H9 (cell line): ENCODE measurements around the gene ABR. TPM values are rescaled to one million over a fixed set of nuclear protein-coding genes. Genes with fewer than 3 reads are reported as not detected.

Source experiments
- DNase-seq: peaks from one replicate; pipeline ENCODE4 v3.0.0-alpha.2; 2017
- H2AFZ ChIP-seq: one replicate; pipeline ENCODE4 v1.6.1; 2013; ENCODE audit warnings: mild to moderate bottlenecking, low read length, control low read depth, moderate library complexity
- H2AK5ac ChIP-seq: 2 replicates; pipeline ENCODE4 v1.6.1; 2013; ENCODE audit warnings: low read length, control low read depth, mixed read lengths; ENCODE audit not compliant: insufficient read length
- H2BK120ac ChIP-seq: one replicate; pipeline ENCODE4 v1.6.1; 2013; ENCODE audit warnings: low read depth, mild to moderate bottlenecking, low read length, control low read depth, inconsistent platforms; ENCODE audit not compliant: poor library complexity, severe bottlenecking
- H2BK12ac ChIP-seq: 2 replicates; pipeline ENCODE4 v1.6.1; 2013; ENCODE audit warnings: low read length, control low read depth, mixed read lengths, low read depth; ENCODE audit not compliant: insufficient read length
- H2BK15ac ChIP-seq: 2 replicates; pipeline ENCODE4 v1.6.1; 2013; ENCODE audit warnings: low read depth, low read length, control low read depth
- H2BK20ac ChIP-seq: one replicate; pipeline ENCODE4 v1.6.1; 2013; ENCODE audit warnings: low read depth, mild to moderate bottlenecking, low read length, control low read depth, inconsistent platforms; ENCODE audit not compliant: poor library complexity, severe bottlenecking
- H2BK5ac ChIP-seq: 2 replicates; pipeline ENCODE4 v1.6.1; 2013; ENCODE audit warnings: low read length, control low read depth, mixed read lengths; ENCODE audit not compliant: insufficient read length
- H3K14ac ChIP-seq: 2 replicates; pipeline ENCODE4 v1.6.1; 2013; ENCODE audit warnings: low read length, control low read depth; ENCODE audit not compliant: insufficient read depth
- H3K18ac ChIP-seq: 2 replicates; pipeline ENCODE4 v1.6.1; 2013; ENCODE audit warnings: low read depth, mild to moderate bottlenecking, mixed read lengths, low read length, control low read depth; ENCODE audit not compliant: insufficient read length
- H3K23ac ChIP-seq: 2 replicates; pipeline ENCODE4 v1.6.1; 2013; ENCODE audit warnings: low read length, control low read depth, mixed read lengths, low read depth; ENCODE audit not compliant: insufficient read length
- H3K23me2 ChIP-seq: 2 replicates; pipeline ENCODE4 v1.6.1; 2013; ENCODE audit warnings: low read depth, mild to moderate bottlenecking, mixed read lengths, low read length, control low read depth; ENCODE audit not compliant: insufficient read length, poor library complexity, severe bottlenecking
- H3K27ac ChIP-seq: 2 replicates; pipeline ENCODE4 v1.5.1; 2013; ENCODE audit warnings: low read length, control low read depth, mixed read lengths, low read depth; ENCODE audit not compliant: insufficient read length
- H3K27me3 ChIP-seq: 2 replicates; pipeline ENCODE4 v1.6.1; 2013; ENCODE audit warnings: low read length, control low read depth, inconsistent platforms; ENCODE audit not compliant: insufficient read depth
- H3K4ac ChIP-seq: 2 replicates; pipeline ENCODE4 v1.6.1; 2013; ENCODE audit warnings: low read depth, mild to moderate bottlenecking, control low read depth, inconsistent platforms, low read length, moderate library complexity
- H3K4me1 ChIP-seq: 2 replicates; pipeline ENCODE4 v1.6.1; 2013; ENCODE audit warnings: low read length, control low read depth, inconsistent platforms; ENCODE audit not compliant: insufficient read depth
- H3K4me2 ChIP-seq: 2 replicates; pipeline ENCODE4 v1.6.1; 2013; ENCODE audit warnings: low read length, control low read depth, mixed read lengths; ENCODE audit not compliant: insufficient read length, insufficient read depth
- H3K56ac ChIP-seq: 2 replicates; pipeline ENCODE4 v1.6.1; 2013; ENCODE audit warnings: low read depth, mild to moderate bottlenecking, mixed read lengths, low read length, control low read depth; ENCODE audit not compliant: insufficient read length
- H3K79me1 ChIP-seq: 2 replicates; pipeline ENCODE4 v1.6.1; 2013; ENCODE audit warnings: low read depth, mild to moderate bottlenecking, moderate library complexity, low read length, control low read depth, inconsistent platforms; ENCODE audit not compliant: insufficient read depth, poor library complexity, severe bottlenecking
- H3K79me2 ChIP-seq: 2 replicates; pipeline ENCODE4 v1.6.1; 2013; ENCODE audit warnings: low read length, control low read depth, inconsistent platforms; ENCODE audit not compliant: insufficient read depth
- H3K9ac ChIP-seq: 2 replicates; pipeline ENCODE4 v1.6.1; 2013; ENCODE audit warnings: low read length, control low read depth, mixed read lengths; ENCODE audit not compliant: insufficient read length; ENCODE audit errors: extremely low read depth
- H3K9me3 ChIP-seq: one replicate; pipeline ENCODE4 v1.6.1; 2013; ENCODE audit warnings: low read depth, low read length, inconsistent platforms; ENCODE audit not compliant: control insufficient read depth
- H3T11ph ChIP-seq: one replicate; pipeline ENCODE4 v1.6.1; 2013; ENCODE audit warnings: mild to moderate bottlenecking, low read length, control low read depth, inconsistent platforms
- H4K20me1 ChIP-seq: one replicate; pipeline ENCODE4 v1.6.1; 2013; ENCODE audit not compliant: control insufficient read depth, insufficient read length, insufficient read depth
- H4K5ac ChIP-seq: 2 replicates; pipeline ENCODE4 v1.6.1; 2013; ENCODE audit warnings: low read depth, mild to moderate bottlenecking, mixed read lengths, low read length, control low read depth; ENCODE audit not compliant: insufficient read length
- H4K8ac ChIP-seq: replicated peaks from 2 replicates; pipeline ENCODE4 v1.6.1; 2013; ENCODE audit warnings: low read length, control low read depth, mixed read lengths, low read depth; ENCODE audit not compliant: insufficient read length
- H4K91ac ChIP-seq: 2 replicates; pipeline ENCODE4 v1.6.1; 2013; ENCODE audit warnings: low read depth, mild to moderate bottlenecking, moderate library complexity, mixed read lengths, low read length, control low read depth; ENCODE audit not compliant: insufficient read length
- H3K27ac Mint-ChIP-seq, 3 experiments: 2 replicates in 2 of 3; 3 replicates in 1 of 3; pipeline ENCODE4 v1.8.0; 2020 to 2021; ENCODE audit warnings: mixed read lengths in 3 of 3, mild to moderate bottlenecking in 1 of 3, moderate library complexity in 1 of 3
- H3K27me3 Mint-ChIP-seq: 2 replicates; pipeline ENCODE4 v1.8.0; 2021; ENCODE audit warnings: low read depth, mild to moderate bottlenecking, moderate library complexity, mixed read lengths
- H3K36me3 Mint-ChIP-seq, 3 experiments: 2 replicates in 2 of 3; 3 replicates in 1 of 3; pipeline ENCODE4 v1.8.0; 2020 to 2021; ENCODE audit warnings: low read depth in 3 of 3, mixed read lengths in 3 of 3; ENCODE audit not compliant: insufficient read depth in 1 of 3
- H3K4me1 Mint-ChIP-seq, 2 experiments: 2 replicates each; pipeline ENCODE4 v1.8.0; 2020; ENCODE audit warnings: mixed read lengths in 2 of 2
- H3K4me3 Mint-ChIP-seq, 2 experiments: 2 replicates in 1 of 2; 3 replicates in 1 of 2; pipeline ENCODE4 v1.8.0; 2020 to 2021; ENCODE audit warnings: mild to moderate bottlenecking in 2 of 2, mixed read lengths in 2 of 2, moderate library complexity in 1 of 2
- H3K9me3 Mint-ChIP-seq, 2 experiments: 2 replicates in 1 of 2; 3 replicates in 1 of 2; pipeline ENCODE4 v1.8.0; 2020; ENCODE audit warnings: mild to moderate bottlenecking in 2 of 2, mixed read lengths in 2 of 2, moderate library complexity in 1 of 2
- CTCF ChIP-seq: fragments of 200-600 bp; sonication (generic); conservative IDR thresholded peaks from 3 replicates; pipeline ENCODE4 v1.8.0; 2021; ENCODE audit warnings: antibody characterized with exemption, mild to moderate bottlenecking
- WGBS: extraction: QIAGEN DNeasy Blood & Tissue Kit; methylation state at CpG from one replicate; pipeline ENCODE4 v1.1.7; 2013; ENCODE audit warnings: missing lambda C conversion rate, low lambda C conversion rate, mixed read lengths; ENCODE audit not compliant: insufficient read length; ENCODE audit errors: extremely low coverage; 5-methylcytosine and 5-hydroxymethylcytosine counted together
- total RNA-seq: library from RNA; stranded (reverse); gene quantifications from 2 replicates; pipeline ENCODE4 v1.2.1, GENCODE V29; 2021

Gene ABR
- total RNA-seq, 1 experiment from 2014 or later, result 34.7 TPM

- H3K4ac ChIP-seq, result no peak overlapping the region
- H3K27me3 ChIP-seq, result no peaks in the 10 kb centered on the region
- H2BK12ac ChIP-seq, result no peak overlapping the region
- no peaks in the 10 kb centered on the region for H3K79me1 ChIP-seq
- no peak overlapping the region for H3T11ph ChIP-seq
- H3K23ac ChIP-seq, result no peak overlapping the region
- no peak overlapping the region for H4K5ac ChIP-seq
- no peak overlapping the region for H3K9ac ChIP-seq
- H2AK5ac ChIP-seq, result no peak overlapping the region
- no peaks in the 10 kb centered on the region for H4K20me1 ChIP-seq
- no peaks in the 10 kb centered on the region for H3K4me1 ChIP-seq
- Mint-ChIP-seq H3K4me3 (no peak overlapping the region), H3K9me3 (no peaks in the 10 kb centered on the region), H3K36me3 (peaks cover 0 to 15% (median 4%) of the 10 kb centered on the region in 3 experiments; a peak in 6 of 7 replicates), H3K27me3 (no peaks in the 10 kb centered on the region; the same call in 1 of the 2 replicates), H3K4me1 (peaks cover 8 to 9% of the 10 kb centered on the region in 2 experiments; a peak in 3 of 4 replicates), H3K27ac (0 out of 7 replicates have a peak overlapping the region, but pooled peaks of 1 of the 3 experiments have one; percentile 28)
- H4K91ac ChIP-seq, result no peak overlapping the region
- H3K4me2 ChIP-seq, result no peak overlapping the region
- DNase-seq, result no peak
- no peaks in the 10 kb centered on the region for H3K9me3 ChIP-seq
- no peak overlapping the region for H3K27ac ChIP-seq
- no peak overlapping the region for H3K56ac ChIP-seq
- H2BK20ac ChIP-seq, result no peak overlapping the region
- no peak overlapping the region for H2BK15ac ChIP-seq
- no peak for TF ChIP-seq CTCF
- H3K79me2 ChIP-seq, result no peaks in the 10 kb centered on the region
- no peaks in the 10 kb centered on the region for H3K23me2 ChIP-seq
- H2BK5ac ChIP-seq, result no peak overlapping the region
- no peak overlapping the region for H4K8ac ChIP-seq
- no peak overlapping the region for H3K18ac ChIP-seq
- H2AFZ ChIP-seq, result no peak overlapping the region
- H2BK120ac ChIP-seq, result no peak overlapping the region
- WGBS, result no CpG with 5 or more reads among the region's 21 CpGs
- H3K14ac ChIP-seq, result no peak overlapping the region
Observed at GRCh38 chr17:1008008-1008761, 171.6 kb downstream of the ABR start.
